Suprapubic skin (tissue), 4 donors: ENCODE results near the gene TMTC2. TPM values are rescaled to one million over a fixed set of nuclear protein-coding genes. Genes with fewer than 3 reads are reported as not detected.
A peak's percentile ranks its signal among the peaks of the same experiment; 100 is the strongest.

Source experiments
- DNase-seq, 2 donors: peaks; one replicate each; pipeline ENCODE4 v3.0.0-alpha.2; 2019; ENCODE audit warnings: low spot score in 2 of 2
- H3K27ac ChIP-seq: fragments of 200-600 bp; sonication (generic); one replicate; pipeline ENCODE4 v1.5.1; 2019
- H3K27me3 ChIP-seq: fragments of 200-600 bp; sonication (generic); one replicate; pipeline ENCODE4 v1.5.1; 2019
- H3K36me3 ChIP-seq: fragments of 200-600 bp; sonication (generic); one replicate; pipeline ENCODE4 v1.5.1; 2019
- H3K4me1 ChIP-seq: fragments of 200-600 bp; sonication (generic); one replicate; pipeline ENCODE4 v1.5.1; 2019
- H3K4me3 ChIP-seq: fragments of 200-600 bp; sonication (generic); one replicate; pipeline ENCODE4 v1.5.1; 2019; ENCODE audit warnings: mild to moderate bottlenecking
- H3K9me3 ChIP-seq: fragments of 200-600 bp; sonication (generic); one replicate; pipeline ENCODE4 v1.5.1; 2019
- CTCF ChIP-seq, 2 donors: fragments of 200-600 bp in 1 of 2; fragments of 450-650 bp in 1 of 2; sonication (generic) in 1 of 2; IDR thresholded peaks; one replicate each; pipeline ENCODE4 v1.5.1; 2016 to 2019; ENCODE audit warnings: antibody characterized with exemption in 2 of 2, mild to moderate bottlenecking in 1 of 2, moderate library complexity in 1 of 2
- EP300 ChIP-seq: sonication (generic); formaldehyde crosslinking; IDR thresholded peaks from one replicate; pipeline ENCODE4 v1.6.1; 2017; ENCODE audit warnings: antibody characterized with exemption
- POLR2A ChIP-seq, 2 donors: fragments of 450-650 bp; IDR thresholded peaks; one replicate each; pipeline ENCODE4 v1.6.1; 2017; ENCODE audit warnings: antibody characterized with exemption in 2 of 2, mild to moderate bottlenecking in 2 of 2, moderate library complexity in 2 of 2
- POLR2AphosphoS5 ChIP-seq, 3 donors: sonication (generic); formaldehyde crosslinking; IDR thresholded peaks; one replicate each; pipeline ENCODE4 v1.6.1; 2017; ENCODE audit warnings: antibody characterized with exemption in 3 of 3
- WGBS: methylation state at CpG from one replicate; pipeline ENCODE4 v1.1.5; 2018; 5-methylcytosine and 5-hydroxymethylcytosine counted together
- total RNA-seq, 4 donors: library from RNA; depleted of rRNA; stranded (reverse); fragments of >200 nt; gene quantifications; one replicate each; pipeline ENCODE4 v1.1.0, GENCODE V29; 2016

TMTC2 gene
- 10 to 100 TPM; 16.7 to 21.1 (median 18.9) TPM for total RNA-seq

GRCh38 chr12:82686168-82687020 is at the start of gene TMTC2:
TSS of gene TMTC2 (plus strand) at chr12:82686906.
- no peaks in the 10 kb centered on the region for H3K36me3 ChIP-seq
- DNase-seq: peak; percentile 94
- no peaks in the 10 kb centered on the region for H3K27me3 ChIP-seq
- H3K9me3 ChIP-seq: no peaks in the 10 kb centered on the region
- TF ChIP-seq POLR2AphosphoS5 (IDR thresholded peaks at IDR 0.05) (no peak), POLR2A (IDR thresholded peaks at IDR 0.05) (no peak), EP300 (no peak), CTCF (IDR thresholded peaks at IDR 0.05) (no peak)
- H3K4me1 ChIP-seq: peaks cover 29% of the 10 kb centered on the region
- peak within 1 kb of the TSS; percentile 88 for H3K27ac ChIP-seq
- under 1% methylated on average over 39 of the region's 39 CpGs for WGBS
- H3K4me3 ChIP-seq: peak within 1 kb of the TSS; percentile 71

DNA sequence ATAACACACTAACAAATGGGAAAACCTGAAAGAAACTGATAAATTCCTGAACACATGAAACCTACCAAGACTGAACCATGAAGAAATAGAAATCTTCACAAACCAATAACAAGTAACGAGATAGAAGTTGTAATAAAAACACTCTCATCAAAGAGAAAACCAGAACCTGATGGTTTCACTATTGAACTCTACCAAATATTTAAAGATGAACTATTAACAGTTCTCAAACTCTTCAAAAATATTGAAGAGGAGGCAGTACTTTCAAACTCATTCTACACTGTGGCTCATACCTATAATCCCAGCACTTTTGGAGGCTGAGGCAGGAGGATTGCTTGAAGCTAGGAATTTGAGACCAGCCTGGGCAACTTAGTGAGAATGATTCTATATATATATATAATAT is 48.4 kb upstream of the TMTC2 start:
- Histone ChIP-seq H3K27me3 (no peaks in the 10 kb centered on the region), H3K36me3 (no peaks in the 10 kb centered on the region)
- WGBS: 85% methylated on average over 1 of the region's 1 CpG

GRCh38 chr12:82644896-82645295 is 41.8 kb upstream of the TMTC2 start:
- Histone ChIP-seq H3K27me3 (no peaks in the 10 kb centered on the region), H3K27ac (no peak overlapping the region), H3K9me3 (no peaks in the 10 kb centered on the region), H3K4me1 (no peaks in the 10 kb centered on the region), H3K36me3 (no peaks in the 10 kb centered on the region), H3K4me3 (no peak overlapping the region)
- TF ChIP-seq POLR2A (IDR thresholded peaks at IDR 0.05) (no peak), POLR2AphosphoS5 (IDR thresholded peaks at IDR 0.05) (no peak)
- no peak for DNase-seq
- whole genome bisulfite sequencing: 63% methylated on average over 2 of the region's 2 CpGs

More for the DNA sequence above, 48.4 kb upstream of the TMTC2 start:
- no peak for DNase-seq
- TF ChIP-seq CTCF (IDR thresholded peaks at IDR 0.05) (no peak), POLR2A (IDR thresholded peaks at IDR 0.05) (no peak), EP300 (no peak), POLR2AphosphoS5 (IDR thresholded peaks at IDR 0.05) (no peak)
- H3K4me3 ChIP-seq: no peak overlapping the region
- no peak overlapping the region for H3K27ac ChIP-seq
- no peaks in the 10 kb centered on the region for H3K4me1 ChIP-seq
- no peaks in the 10 kb centered on the region for H3K9me3 ChIP-seq

- DNase-seq: no peak
- no peak overlapping the region for H3K4me3 ChIP-seq
- TF ChIP-seq POLR2AphosphoS5 (IDR thresholded peaks at IDR 0.05) (no peak), CTCF (IDR thresholded peaks at IDR 0.05) (no peak), EP300 (no peak), POLR2A (IDR thresholded peaks at IDR 0.05) (no peak)
- no peaks in the 10 kb centered on the region for H3K9me3 ChIP-seq
- no peaks in the 10 kb centered on the region for H3K27me3 ChIP-seq
- no peaks in the 10 kb centered on the region for H3K36me3 ChIP-seq
- H3K4me1 ChIP-seq: peaks cover 2% of the 10 kb centered on the region
- H3K27ac ChIP-seq: no peak overlapping the region
These were observed 41.3 kb upstream of the TMTC2 start for GRCh38 chr12:82645414-82645813.

GRCh38 chr12:82647853-82648252 is 38.9 kb upstream of the TMTC2 start:
- TF ChIP-seq POLR2A (IDR thresholded peaks at IDR 0.05) (no peak), POLR2AphosphoS5 (IDR thresholded peaks at IDR 0.05) (no peak), CTCF (IDR thresholded peaks at IDR 0.05) (no peak), EP300 (no peak)
- Histone ChIP-seq H3K36me3 (no peaks in the 10 kb centered on the region), H3K4me3 (no peak overlapping the region), H3K9me3 (no peaks in the 10 kb centered on the region), H3K27ac (no peak overlapping the region), H3K4me1 (peaks cover 16% of the 10 kb centered on the region), H3K27me3 (no peaks in the 10 kb centered on the region)
- no peak for DNase-seq
- 82% methylated on average over 4 of the region's 4 CpGs for WGBS
